GM19467 (cell line): ENCODE data around the gene ZNF609.
"Not testable (repeated sequence)": the region's sequence is repeated elsewhere in the genome, so short reads cannot be mapped to it uniquely, and the experiment has no call there.

ENCODE experiments used
- ATAC-seq: cut with Tn5 transposase; IDR thresholded peaks from one replicate; pipeline ENCODE4 v1.9.1; 2021; ENCODE audit warnings: mild to moderate bottlenecking, moderate library complexity; ENCODE audit not compliant: unreplicated experiment

Gene ZNF609

GRCh38 chr15:64456634-64457108 lies 3.7 kb upstream of the ZNF609 start:
- no peak for ATAC-seq

- no peak for ATAC-seq
These were observed 1.2 kb upstream of the ZNF609 start for GRCh38 chr15:64459066-64459781.

- ATAC-seq, result no peak
These were observed 644 bp downstream of the ZNF609 start for GRCh38 chr15:64460724-64461720.

- no peak for ATAC-seq
These were observed 1.4 kb downstream of the ZNF609 start for GRCh38 chr15:64461721-64462162.

- ATAC-seq, result no peak
These were observed 2.1 kb downstream of the ZNF609 start for GRCh38 chr15:64462492-64462891.

- ATAC-seq, result no peak
These were observed 4.1 kb downstream of the ZNF609 start for GRCh38 chr15:64464276-64465005.

GRCh38 chr15:64466408-64467141 lies 6.2 kb downstream of the ZNF609 start:
- no peak for ATAC-seq

GRCh38 chr15:64472161-64472560 lies 11.8 kb downstream of the ZNF609 start:
- ATAC-seq, result no peak

- no peak for ATAC-seq
These were observed 14.5 kb downstream of the ZNF609 start for GRCh38 chr15:64474846-64475245.

GRCh38 chr15:64476550-64476949 lies 16.2 kb downstream of the ZNF609 start:
- ATAC-seq, result no peak

GRCh38 chr15:64478863-64479262 lies 18.5 kb downstream of the ZNF609 start:
- ATAC-seq, result no peak

- ATAC-seq, result no peak
These were observed 20.5 kb downstream of the ZNF609 start for GRCh38 chr15:64480891-64481290.

GRCh38 chr15:64483749-64484148 lies 23.4 kb downstream of the ZNF609 start:
- no peak for ATAC-seq

GRCh38 chr15:64485796-64486195 lies 25.4 kb downstream of the ZNF609 start:
- no peak for ATAC-seq

GRCh38 chr15:64490598-64491259 lies 30.4 kb downstream of the ZNF609 start:
- ATAC-seq, result no peak

- no peak for ATAC-seq
These were observed 33.3 kb downstream of the ZNF609 start for GRCh38 chr15:64493641-64494040.

- not testable (repeated sequence) for ATAC-seq
These were observed 35.6 kb downstream of the ZNF609 start for GRCh38 chr15:64495968-64496367.

GRCh38 chr15:64500695-64501395 lies 40.5 kb downstream of the ZNF609 start:
- no peak for ATAC-seq

GRCh38 chr15:64501396-64501715 lies 41.0 kb downstream of the ZNF609 start:
- ATAC-seq, result no peak
